Activated naive CD4-positive, alpha-beta T cell treated with Interleukin-2 at 50 U/mL for 16 hours (primary cell): ENCODE data around the gene PPP2R3A.
"Not testable (repeated sequence)": the region's sequence is repeated elsewhere in the genome, so short reads cannot be mapped to it uniquely, and the experiment has no call there.

Experiments
- DNase-seq: peaks from one replicate; pipeline ENCODE4 v3.0.0-alpha.2; 2020

PPP2R3A gene

DNA sequence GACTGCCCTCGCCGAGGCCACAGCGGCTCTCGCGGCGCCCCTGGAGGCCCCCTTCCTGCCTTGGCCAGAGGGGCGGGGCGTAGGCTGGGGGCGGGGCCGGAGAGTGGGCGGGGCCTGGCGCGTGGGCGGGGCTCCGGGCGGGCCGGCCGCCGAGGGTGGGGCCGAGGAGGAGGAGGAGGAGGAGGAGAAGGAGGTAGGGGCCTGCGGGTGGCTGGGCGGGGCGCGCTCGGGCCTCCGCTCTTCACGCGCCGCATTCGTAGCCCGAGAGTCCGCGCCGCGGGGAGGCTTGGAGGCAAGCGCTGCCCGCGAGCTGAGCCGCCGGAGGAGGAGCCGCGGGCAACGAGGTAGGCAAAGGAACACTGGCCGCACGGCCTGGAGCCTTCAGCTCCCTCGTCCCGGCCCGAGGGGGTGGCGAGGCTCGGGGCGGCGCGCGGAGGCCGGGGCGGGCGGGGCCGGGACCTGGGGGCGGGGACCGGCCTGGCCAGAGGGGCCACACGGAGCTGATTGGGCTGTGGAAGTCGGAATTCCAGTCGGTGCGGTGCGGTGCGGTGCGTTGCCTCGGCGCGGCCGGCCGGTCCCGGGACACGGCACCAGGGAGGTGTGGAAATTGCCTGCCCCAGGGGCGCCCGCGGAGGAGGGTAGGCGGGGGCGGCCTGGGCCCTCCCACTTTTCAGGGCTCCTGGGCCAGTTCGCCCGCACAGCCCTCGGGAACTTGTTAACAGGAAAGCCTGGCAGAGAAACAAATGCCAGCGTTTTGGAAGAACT is at the start of gene PPP2R3A:
Gene PPP2R3A, plus strand, starts transcription at position 223 of the 765 bp plus-strand sequence. CDS start 35,771 bp downstream, outside the sequence.
- peak; percentile 58 for DNase-seq

- no peak for DNase-seq
These were observed 49.2 kb upstream of the PPP2R3A start for GRCh38 chr3:135916310-135916709.

GRCh38 chr3:135917076-135917475 is 48.5 kb upstream of the PPP2R3A start:
- DNase-seq, result no peak

- no peak for DNase-seq
These were observed 47.5 kb upstream of the PPP2R3A start for GRCh38 chr3:135917927-135918597.

DNA sequence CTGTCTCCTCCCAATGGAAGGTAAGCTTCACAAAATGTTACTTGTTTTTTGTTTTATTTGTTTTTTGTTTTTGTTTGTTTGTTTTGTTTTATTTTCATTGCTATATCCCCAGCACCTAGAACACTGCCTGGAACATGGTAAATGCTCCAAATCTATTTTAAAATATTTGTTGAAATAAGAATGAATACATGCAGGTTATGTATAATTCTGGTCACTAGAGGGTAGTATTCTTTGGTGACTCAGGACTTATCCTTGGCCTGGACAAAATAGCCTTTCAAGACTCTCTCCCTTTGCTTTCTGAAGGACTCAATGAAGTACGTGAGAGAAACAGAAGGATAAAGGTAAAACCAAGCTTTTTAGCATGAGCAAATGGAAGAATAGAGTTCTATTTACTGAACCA is 46.9 kb upstream of the PPP2R3A start:
- no peak for DNase-seq

DNA sequence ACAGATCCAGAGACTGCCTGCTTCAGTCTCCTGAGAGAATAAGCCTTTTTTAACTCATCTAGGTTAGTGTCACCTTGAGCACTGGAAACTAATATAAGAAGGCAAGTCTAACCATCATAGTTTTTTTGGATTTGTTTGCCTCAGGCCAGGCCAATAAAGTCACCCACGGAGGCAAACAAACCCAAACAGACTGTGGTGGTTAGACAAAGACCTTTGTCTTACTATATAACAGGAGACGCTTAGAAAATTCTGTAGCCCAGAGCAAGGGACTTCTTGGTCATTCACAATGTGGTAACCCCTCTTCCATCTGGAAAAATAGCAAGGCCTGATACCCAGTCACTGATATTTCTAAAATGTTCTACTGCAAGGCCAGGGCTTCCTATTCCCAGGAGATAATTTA is 45.3 kb upstream of the PPP2R3A start:
- DNase-seq, result no peak

GRCh38 chr3:135922903-135923250 is 42.7 kb upstream of the PPP2R3A start:
- DNase-seq, result no peak

DNA sequence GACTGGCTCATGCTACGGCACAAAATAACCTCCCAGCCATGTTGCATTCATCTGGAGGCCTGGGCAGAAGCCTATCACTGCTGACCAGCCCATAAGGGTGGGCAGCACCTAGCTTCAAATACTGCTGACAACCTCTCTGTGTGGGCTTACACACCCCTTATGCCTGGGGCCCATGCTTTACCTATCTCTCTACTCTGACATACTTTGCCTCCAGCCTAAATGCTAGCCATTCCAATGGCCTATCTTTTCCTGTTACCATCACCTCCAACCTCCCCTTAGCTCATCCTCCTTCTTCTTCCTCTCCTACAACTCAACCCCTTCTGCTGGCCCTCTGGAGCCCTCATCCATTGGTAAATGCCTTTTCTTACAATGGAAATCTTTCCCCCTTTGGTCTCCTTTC is 41.0 kb upstream of the PPP2R3A start:
- no peak for DNase-seq

- no peak for DNase-seq
These were observed 38.9 kb upstream of the PPP2R3A start for GRCh38 chr3:135926664-135927063.

DNA sequence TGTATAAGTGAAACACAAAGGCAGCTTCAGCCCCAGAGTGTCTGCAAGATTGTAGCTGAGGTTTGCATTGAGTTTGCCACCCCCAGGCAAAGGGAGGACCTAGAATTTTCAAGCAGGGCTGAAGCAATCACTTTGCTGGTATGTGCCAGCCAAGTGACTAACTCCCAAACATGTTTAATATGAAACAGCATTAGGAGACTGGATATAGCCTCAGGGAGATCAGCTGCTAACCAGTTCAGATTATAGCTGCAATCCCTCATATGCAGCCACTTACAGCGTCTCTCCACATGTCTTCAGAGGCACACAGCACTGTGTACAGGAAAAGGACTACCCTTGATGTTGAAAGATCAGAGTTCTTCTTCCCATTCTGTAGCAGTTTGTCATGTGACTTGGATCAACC is 38.4 kb upstream of the PPP2R3A start:
- no peak for DNase-seq

- no peak for DNase-seq
These were observed 35.9 kb upstream of the PPP2R3A start for GRCh38 chr3:135929670-135930069.

DNA sequence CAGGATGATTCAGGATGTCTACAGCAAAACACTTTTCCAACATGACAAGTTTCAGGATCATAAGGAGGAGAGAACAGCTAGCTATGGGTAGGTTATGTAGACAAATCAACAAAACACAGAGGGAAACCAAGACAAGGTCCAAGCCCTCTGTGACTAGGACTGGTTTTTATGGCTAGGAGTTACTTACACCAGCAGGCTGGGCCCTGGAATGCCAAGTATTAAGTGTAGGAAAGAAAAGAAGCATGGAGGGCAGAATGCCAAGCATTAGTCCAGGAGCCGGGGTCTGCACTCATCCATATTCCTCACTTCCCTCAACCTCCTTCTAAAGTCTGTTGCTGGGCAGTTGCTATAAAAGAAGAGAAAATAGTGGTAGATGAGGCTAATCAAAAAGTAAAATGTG is 35.3 kb upstream of the PPP2R3A start:
- no peak for DNase-seq

- not testable (repeated sequence) for DNase-seq
These were observed 30.4 kb upstream of the PPP2R3A start for GRCh38 chr3:135935171-135935570.

DNA sequence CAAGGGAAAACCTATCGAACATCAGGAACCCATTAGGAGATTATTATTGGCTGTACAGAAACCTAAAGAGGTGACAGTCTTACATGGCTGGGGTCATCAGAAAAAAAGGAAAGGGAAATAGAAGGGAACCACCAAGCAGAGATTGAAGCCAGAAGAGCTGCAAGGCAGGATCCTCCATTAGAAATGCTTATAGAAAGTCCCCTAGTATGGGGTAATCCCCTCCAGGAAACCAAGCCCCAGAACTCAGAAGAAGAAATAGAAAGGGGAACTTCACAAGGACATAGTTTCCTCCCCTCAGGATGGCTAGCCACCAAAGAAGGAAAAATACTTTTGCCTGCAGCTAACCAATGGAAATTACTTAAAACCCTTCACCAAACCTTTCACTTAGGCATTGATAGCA is 27.8 kb upstream of the PPP2R3A start:
- not testable (repeated sequence) for DNase-seq

DNA sequence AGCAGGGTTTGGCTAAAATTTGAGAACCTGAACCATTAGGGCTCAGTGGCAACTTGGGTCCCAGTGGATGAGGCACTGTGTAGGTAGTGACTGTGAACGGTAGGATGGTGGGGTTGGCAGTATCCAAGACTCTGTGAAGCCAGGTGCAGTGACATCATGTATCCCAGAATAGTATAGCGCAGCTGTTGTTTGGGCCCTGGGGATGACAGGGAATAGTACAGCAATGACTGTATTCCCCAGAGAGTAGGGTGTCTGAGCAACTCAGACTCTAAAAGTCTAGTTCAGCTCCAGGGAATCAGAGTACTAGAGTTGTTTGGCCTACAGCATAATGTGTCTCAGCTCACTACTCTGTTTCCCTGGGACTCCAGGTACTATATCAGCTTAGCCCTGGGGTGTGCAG is 20.7 kb upstream of the PPP2R3A start:
- DNase-seq, result no peak

- DNase-seq, result no peak
These were observed 14.6 kb upstream of the PPP2R3A start for GRCh38 chr3:135950941-135951340.

- DNase-seq, result no peak
These were observed 1.2 kb upstream of the PPP2R3A start for GRCh38 chr3:135964160-135964955.

GRCh38 chr3:135965129-135965505 is 411 bp upstream of the PPP2R3A start:
- DNase-seq, result no peak

DNA sequence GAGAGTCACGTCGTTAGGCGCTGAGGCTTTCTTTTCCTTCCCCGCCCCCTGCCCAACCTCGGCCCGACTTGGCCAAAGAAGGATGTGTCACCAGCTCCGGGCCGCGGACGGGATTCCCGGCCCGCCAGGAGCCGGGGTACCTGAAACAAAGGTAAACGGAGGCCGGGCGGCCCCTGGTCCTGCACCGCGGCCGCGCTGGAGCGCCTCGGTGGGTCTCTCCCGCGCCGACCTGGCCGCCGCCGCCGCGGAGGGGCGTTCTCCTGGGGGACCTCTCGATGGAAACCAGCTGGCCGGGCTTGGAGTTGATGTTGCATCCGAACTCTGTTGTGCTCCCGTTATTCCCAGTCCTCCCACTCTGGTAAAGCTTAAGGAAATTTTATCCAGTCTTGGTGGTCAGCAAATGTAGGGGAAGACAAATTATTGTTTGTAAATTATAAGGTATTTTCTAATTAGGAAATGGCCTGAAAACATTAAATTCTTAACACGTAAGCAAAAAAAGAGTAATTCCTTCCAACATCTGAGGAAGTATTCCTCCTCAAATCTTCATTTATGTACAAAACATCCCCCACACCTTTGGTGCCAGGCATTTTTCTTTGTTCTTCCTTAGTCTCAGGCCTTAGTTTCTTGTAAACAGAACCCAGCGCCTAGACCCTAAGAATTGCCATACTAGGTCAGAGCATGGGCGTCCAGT is 888 bp downstream of the PPP2R3A start:
- DNase-seq, result no peak

GRCh38 chr3:135966962-135967274 is 1.4 kb downstream of the PPP2R3A start:
- DNase-seq, result no peak

- DNase-seq, result no peak
These were observed 2.3 kb downstream of the PPP2R3A start for GRCh38 chr3:135967867-135968266.

GRCh38 chr3:135970506-135971116 is 5.1 kb downstream of the PPP2R3A start:
- no peak for DNase-seq

DNA sequence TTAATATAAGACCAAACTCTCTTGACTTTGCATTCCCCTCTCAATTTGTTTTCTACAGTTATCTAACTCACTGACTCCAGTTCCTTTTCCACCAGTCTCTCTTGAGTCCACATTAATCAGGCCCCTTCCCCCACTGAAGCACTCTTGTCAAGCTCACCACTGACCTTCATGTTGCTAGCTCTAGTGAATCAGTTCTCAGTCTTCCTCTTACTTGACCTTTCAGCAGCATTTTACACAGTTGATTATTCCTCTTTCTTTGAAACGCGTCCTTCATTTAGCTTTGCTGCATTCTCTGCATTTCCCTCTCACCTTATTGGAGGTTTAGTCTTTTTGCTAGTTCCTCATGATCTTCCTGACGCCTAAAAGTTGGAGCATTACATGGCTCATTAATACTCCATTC is 8.3 kb downstream of the PPP2R3A start:
- no peak for DNase-seq
